ENCODE measurements around the gene CFD.
"Not testable (repeated sequence)": the region's sequence is repeated elsewhere in the genome, so short reads cannot be mapped to it uniquely, and the experiment has no call there.

CFD gene

GRCh38 chr19:848386-848921, 11.0 kb upstream of the CFD start:
- DNase-seq (ENCODE audit: low read depth) = no peak
- TF ChIP-seq CTCF (IDR thresholded peaks at IDR 0.05; ENCODE audit: control insufficient read depth, insufficient read depth, low read depth, low read length, missing control alignments) = no peak
- H3K4me3 ChIP-seq (ENCODE audit: control insufficient read depth, low read depth, low read length) = no peak overlapping the region

GRCh38 chr19:849195-849594, 10.3 kb upstream of the CFD start:
- H3K4me3 ChIP-seq (ENCODE audit: control insufficient read depth, low read depth, low read length); DNase-seq (ENCODE audit: low read depth): not testable (repeated sequence)

- TF ChIP-seq CTCF (IDR thresholded peaks at IDR 0.05; ENCODE audit: control insufficient read depth, insufficient read depth, low read depth, low read length, missing control alignments) = no peak
- H3K4me3 ChIP-seq (ENCODE audit: control insufficient read depth, low read depth, low read length) = no peak overlapping the region
- DNase-seq (ENCODE audit: low read depth) = peak; percentile 70
Observed at GRCh38 chr19:850221-850978, 9.1 kb upstream of the CFD start.

GRCh38 chr19:850979-851335, 8.5 kb upstream of the CFD start:
- no peak overlapping the region for H3K4me3 ChIP-seq (ENCODE audit: control insufficient read depth, low read depth, low read length)
- no peak for TF ChIP-seq CTCF (IDR thresholded peaks at IDR 0.05; ENCODE audit: control insufficient read depth, insufficient read depth, low read depth, low read length, missing control alignments)
- no peak for DNase-seq (ENCODE audit: low read depth)

- DNase-seq (ENCODE audit: low read depth) = no peak
- no peak for TF ChIP-seq CTCF (IDR thresholded peaks at IDR 0.05; ENCODE audit: control insufficient read depth, insufficient read depth, low read depth, low read length, missing control alignments)
Observed at GRCh38 chr19:852136-853013, 7.1 kb upstream of the CFD start, which contains the start of gene ELANE. TSS of gene ELANE (plus strand) at chr19:852303. CDS start at chr19:852329, 26 bp downstream.

GRCh38 chr19:853014-853585, 6.4 kb upstream of the CFD start:
- no peak for DNase-seq (ENCODE audit: low read depth)
- no peak overlapping the region for H3K4me3 ChIP-seq (ENCODE audit: control insufficient read depth, low read depth, low read length)
- TF ChIP-seq CTCF (IDR thresholded peaks at IDR 0.05; ENCODE audit: control insufficient read depth, insufficient read depth, low read depth, low read length, missing control alignments) = no peak

More at GRCh38 chr19:852136-853013, 7.1 kb upstream of the CFD start, which contains the start of gene ELANE:
- no peak within 1 kb of the TSS for H3K4me3 ChIP-seq (ENCODE audit: control insufficient read depth, low read depth, low read length)

- H3K4me3 ChIP-seq (ENCODE audit: control insufficient read depth, low read depth, low read length); DNase-seq (ENCODE audit: low read depth): not testable (repeated sequence)
Observed at GRCh38 chr19:853614-854220, 5.7 kb upstream of the CFD start.

All from AG09309 (cell line).